HepG2 (cell line): ENCODE data around the gene MACROD2. TPM values are rescaled to one million over a fixed set of nuclear protein-coding genes. Genes with fewer than 3 reads are reported as not detected.

ENCODE experiments used
- ATAC-seq: fragments of 200-7000 bp; cut with Tn5 transposase; 3 replicates; pipeline ENCODE4 v1.9.1; 2020; ENCODE audit warnings: mild to moderate bottlenecking, moderate library complexity
- BruUV-seq: library from RNA; stranded (reverse); fragments of 400-500 nt; replicated peaks from 2 replicates; lab custom pipeline; 2021; lab: Mats Ljungman, UMichigan
- CTCF ChIA-PET: fragments of 300-600 bp; formaldehyde crosslinking; extraction: SDS; loops from one replicate; lab custom pipeline; 2021; ENCODE audit warnings: low total read pairs, inconsistent platforms, low intra/inter-chr PET ratio; lab: Yijun Ruan, JAX
- POLR2A ChIA-PET: fragments of 350-600 bp; sonication (Branson Sonifier 250); formaldehyde crosslinking; loops from one replicate; lab custom pipeline; 2020; ENCODE audit warnings: antibody characterized with exemption, inconsistent platforms; lab: Yijun Ruan, JAX
- DNase-seq: peaks from one replicate; pipeline ENCODE4 v3.0.0-alpha.2; 2015; ENCODE audit warnings: low spot score
- FAIRE-seq: peaks from 3 replicates; lab custom pipeline; 2011; peaks lifted over from hg19 to GRCh38; lab: Jason Lieb, UNC
- H2AFZ ChIP-seq: one replicate; pipeline ENCODE4 v1.6.1; 2011; ENCODE audit warnings: low read length, inconsistent platforms
- H3K27ac ChIP-seq: fragments of 300-600 bp; 3 replicates; pipeline ENCODE4 v1.8.0; 2011; ENCODE audit warnings: mixed run types, mild to moderate bottlenecking, mixed read lengths, low read length, inconsistent platforms; ENCODE audit not compliant: insufficient read depth; ENCODE audit errors: extremely low read length
- H3K27me3 ChIP-seq, 2 experiments: fragments of 200-600 bp in 1 of 2; 2 replicates in 1 of 2; 3 replicates in 1 of 2; pipeline versions ENCODE4 v1.6.0 to v1.8.0; 2011; ENCODE audit warnings: low read length in 2 of 2, mild to moderate bottlenecking in 2 of 2, moderate library complexity in 2 of 2, inconsistent platforms in 1 of 2; ENCODE audit not compliant: insufficient read depth in 2 of 2, control insufficient read depth in 1 of 2
- H3K36me3 ChIP-seq, 2 experiments: fragments of 200-600 bp in 1 of 2; replicated peaks in 1 of 2; 2 replicates in 1 of 2; 3 replicates in 1 of 2; pipeline versions ENCODE4 v1.5.1 to v1.8.0; 2011; ENCODE audit warnings: low read length in 2 of 2, inconsistent platforms in 1 of 2; ENCODE audit not compliant: insufficient read depth in 2 of 2, control insufficient read depth in 1 of 2
- H3K4me1 ChIP-seq: 2 replicates; pipeline ENCODE4 v1.5.1; 2012; ENCODE audit warnings: low read length, inconsistent platforms; ENCODE audit not compliant: insufficient read depth
- H3K4me2 ChIP-seq: 2 replicates; pipeline ENCODE4 v1.6.0; 2011; ENCODE audit warnings: low read depth, low read length, inconsistent platforms
- H3K4me3 ChIP-seq, 3 experiments: fragments of 200-600 bp in 1 of 3; sonication (generic), shearing (Covaris generic) in 1 of 3; replicated peaks in 1 of 3; 2 replicates each; pipeline ENCODE4 v1.5.1; 2011 to 2016; ENCODE audit warnings: low read length in 3 of 3, inconsistent platforms in 2 of 3, low read depth in 2 of 3, mild to moderate bottlenecking in 2 of 3, control low read depth in 1 of 3, mixed read lengths in 1 of 3; ENCODE audit not compliant: insufficient read depth in 1 of 3
- H3K79me2 ChIP-seq: one replicate; pipeline ENCODE4 v1.6.1; 2011; ENCODE audit warnings: low read length, inconsistent platforms; ENCODE audit not compliant: insufficient read depth
- H3K9ac ChIP-seq: 2 replicates; pipeline ENCODE4 v1.6.0; 2011; ENCODE audit warnings: mild to moderate bottlenecking, low read depth, low read length, inconsistent platforms; ENCODE audit not compliant: insufficient read depth
- H3K9me3 ChIP-seq: 2 replicates; pipeline ENCODE4 v1.5.1; 2012; ENCODE audit warnings: mild to moderate bottlenecking, low read length
- H4K20me1 ChIP-seq: 2 replicates; pipeline ENCODE4 v1.6.0; 2011; ENCODE audit warnings: inconsistent platforms, mild to moderate bottlenecking, low read length, moderate library complexity; ENCODE audit not compliant: insufficient read depth
- ATF6 ChIP-seq: sonication (generic); formaldehyde crosslinking; conservative IDR thresholded peaks from 2 replicates; pipeline ENCODE4 v1.4.0; 2020; ENCODE audit warnings: missing genetic modification reagents
- GATAD2A ChIP-seq: IDR thresholded peaks from 2 replicates; pipeline ENCODE4 v1.6.1; 2016
- HMG20A ChIP-seq: IDR thresholded peaks from 2 replicates; pipeline ENCODE4 v1.6.1; 2016; ENCODE audit warnings: borderline replicate concordance
- MAFK ChIP-seq, 2 experiments: IDR thresholded peaks in 1 of 2; conservative IDR thresholded peaks in 1 of 2; 2 replicates each; pipeline ENCODE4 v1.6.1; 2011; ENCODE audit warnings: improper control_type of control experiment in 2 of 2, low read length in 2 of 2
- MAZ ChIP-seq, 2 experiments: sonication (generic) in 1 of 2; formaldehyde crosslinking in 1 of 2; IDR thresholded peaks; 2 replicates each; pipeline versions ENCODE4 v1.5.0 to v1.6.1; 2012 to 2020; ENCODE audit warnings: low read depth in 2 of 2, mild to moderate bottlenecking in 2 of 2, borderline replicate concordance in 1 of 2, improper control_type of control experiment in 1 of 2, low read length in 1 of 2, missing genetic modification reagents in 1 of 2, moderate library complexity in 1 of 2
- SMC3 ChIP-seq: IDR thresholded peaks from 2 replicates; pipeline ENCODE4 v1.6.1; 2011; ENCODE audit warnings: low read length, improper control_type of control experiment
- STAG1 ChIP-seq: sonication (generic); formaldehyde crosslinking; IDR thresholded peaks from 2 replicates; pipeline ENCODE4 v1.4.0; 2020; ENCODE audit warnings: missing genetic modification reagents
- TBX2 ChIP-seq: sonication (generic); formaldehyde crosslinking; IDR thresholded peaks from 2 replicates; pipeline ENCODE4 v1.5.0; 2020; ENCODE audit warnings: missing genetic modification reagents, mild to moderate bottlenecking, borderline replicate concordance
- ZBTB1 ChIP-seq: sonication (generic); formaldehyde crosslinking; IDR thresholded peaks from 2 replicates; pipeline ENCODE4 v1.4.0; 2020; ENCODE audit warnings: missing genetic modification reagents, borderline replicate concordance
- ZNF720 ChIP-seq: sonication (generic); formaldehyde crosslinking; IDR thresholded peaks from 2 replicates; pipeline ENCODE4 v1.4.0; 2020; ENCODE audit warnings: missing genetic modification reagents
- ZXDC ChIP-seq: sonication (generic); formaldehyde crosslinking; IDR thresholded peaks from 2 replicates; pipeline ENCODE4 v1.5.0; 2020; ENCODE audit warnings: mild to moderate bottlenecking, missing genetic modification reagents
- whole genome bisulfite sequencing: methylation state at CpG from one replicate; pipeline ENCODE4 v1.1.6; 2017; ENCODE audit warnings: low lambda C conversion rate; 5-methylcytosine and 5-hydroxymethylcytosine counted together
- in situ Hi-C: cut with HindIII; loops from 2 replicates; pipeline ENCODE4 v1.10.0; 2017; ENCODE audit warnings: low pct_unique_long_range_greater_than_20kb; ENCODE audit not compliant: extremely low pct_ligation_motif_present
- intact Hi-C: fragments of 100-400 bp; cut with micrococcal nuclease; formaldehyde crosslinking; loops from one replicate; pipeline ENCODE4 v1.10.0; 2022; ENCODE audit not compliant: unreplicated experiment
- polyA plus RNA-seq, 8 experiments: library from polyadenylated mRNA; depleted of rRNA in 3 of 8; stranded (reverse) in 7 of 8; unstranded in 1 of 8; fragments of >200 nt; fragmentation: Illumina TruSeq in 4 of 8; extraction: Trizol in 4 of 8; gene quantifications; 2 replicates each; pipeline versions ENCODE4 v1.2.1 to v1.2.3, GENCODE V29; 2011 to 2016; ENCODE audit warnings: low read depth in 4 of 8, missing spikeins in 1 of 8, mixed read lengths in 1 of 8; ENCODE audit not compliant: insufficient read depth in 1 of 8
- total RNA-seq, 5 experiments: library from RNA; depleted of rRNA; stranded (reverse); fragments of >200 nt; fragmentation: Illumina TruSeq; extraction: Trizol; gene quantifications; 2 replicates each; pipeline ENCODE4 v1.2.3, GENCODE V29; 2016; ENCODE audit warnings: low read depth in 1 of 5

Gene MACROD2
- total and polyA plus RNA-seq, 2 of the 13 experiments (the other 11 are each of a cell fraction or from before 2014, with no cell fraction given), result 0.13 to 0.51 TPM

- no peaks in the 10 kb centered on the region for H3K36me3 ChIP-seq
- in situ Hi-C loops (no loop called here), intact Hi-C loops (loop anchor here (1.0 kb wide), 1 partner anchor 1316 kb away; the partner anchor contains the start of gene FLRT3)
- no peak for DNase-seq
- ChIA-PET CTCF (no interaction called here), POLR2A (no interaction called here)
- H3K4me3 ChIP-seq, result no peak overlapping the region
- no peak overlapping the region for H2AFZ ChIP-seq
- no peaks in the 10 kb centered on the region for H3K27me3 ChIP-seq
- no peak overlapping the region for H3K27ac ChIP-seq
- H3K4me1 ChIP-seq, result no peaks in the 10 kb centered on the region
- H4K20me1 ChIP-seq, result no peaks in the 10 kb centered on the region
- no peaks in the 10 kb centered on the region for H3K9me3 ChIP-seq
- no peak overlapping the region for H3K4me2 ChIP-seq
- FAIRE-seq, result no peak
- TF ChIP-seq ZNF720 (CRISPR knock-in tag) (no peak), HMG20A (CRISPR knock-in tag) (no peak), TBX2 (CRISPR knock-in tag) (0 out of 2 replicates have a peak, but pooled peaks have one; percentile 14), MAZ (IDR thresholded peaks at IDR 0.05; ENCODE audit: borderline replicate concordance, low read depth, low read length) (no peak), MAZ (CRISPR knock-in tag; IDR thresholded peaks at IDR 0.05; ENCODE audit: low read depth) (0 out of 2 replicates have a peak, but pooled peaks have one; percentile 25)
- ATAC-seq, result peak; percentile 56
- 58% methylated on average over 8 of the region's 8 CpGs for WGBS
- BruUV-seq, result no TSS peak
- H3K9ac ChIP-seq, result no peak overlapping the region
- H3K79me2 ChIP-seq, result no peaks in the 10 kb centered on the region
These were observed 1658.3 kb downstream of the MACROD2 start for GRCh38 chr20:15653396-15654207.

GRCh38 chr20:15654208-15654649, 1658.9 kb downstream of the MACROD2 start:
- Histone ChIP-seq H3K4me2 (no peak overlapping the region), H3K27ac (no peak overlapping the region), H3K79me2 (no peaks in the 10 kb centered on the region), H3K9ac (no peak overlapping the region), H3K36me3 (no peaks in the 10 kb centered on the region), H2AFZ (no peak overlapping the region), H3K4me3 (no peak overlapping the region), H3K4me1 (no peaks in the 10 kb centered on the region), H3K27me3 (no peaks in the 10 kb centered on the region), H3K9me3 (no peaks in the 10 kb centered on the region), H4K20me1 (no peaks in the 10 kb centered on the region)
- POLR2A ChIA-PET, result no interaction called here
- BruUV-seq, result no TSS peak
- CTCF ChIA-PET, result no interaction called here
- ATAC-seq (peak; percentile 99), FAIRE-seq (peak; percentile 8), DNase-seq (peak; percentile 68)
- 14% methylated on average over 2 of the region's 2 CpGs for WGBS
- in situ Hi-C loops (no loop called here), intact Hi-C loops (loop anchor here (1.0 kb wide), 1 partner anchor 1317 kb away; the partner anchor contains the start of gene FLRT3)
- TF ChIP-seq ZXDC (CRISPR knock-in tag) (no peak), STAG1 (CRISPR knock-in tag) (peak; percentile 78), SMC3 (peak; percentile 66), GATAD2A (CRISPR knock-in tag) (0 out of 2 replicates have a peak, but pooled peaks have one; percentile 15), ATF6 (CRISPR knock-in tag) (no peak), MAFK (conservative IDR thresholded peaks at IDR 0.05 in 1 of 2, IDR thresholded peaks at IDR 0.05 in 1 of 2; ENCODE audit: low read length in 2 of 2) (peak in 1 of 2 experiments; percentile 20; a peak in 1 of 4 replicates), ZBTB1 (CRISPR knock-in tag) (no peak)
